ENCODE results near the gene RABGAP1L.

The RABGAP1L gene

GRCh38 chr1:175033953-175034352, 874.6 kb downstream of the RABGAP1L start:
- no peak overlapping the region for H3K4me3 ChIP-seq (ENCODE audit: low read depth, low read length)
- DNase-seq (ENCODE audit: low read depth), result no peak
- TF ChIP-seq, protein P1, sequence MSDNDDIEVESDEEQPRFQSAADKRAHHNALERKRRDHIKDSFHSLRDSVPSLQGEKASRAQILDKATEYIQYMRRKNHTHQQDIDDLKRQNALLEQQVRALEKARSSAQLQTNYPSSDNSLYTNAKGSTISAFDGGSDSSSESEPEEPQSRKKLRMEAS (IDR thresholded peaks at IDR 0.05; ENCODE audit: low read depth, low read length), result no peak
- TF ChIP-seq, protein P2, sequence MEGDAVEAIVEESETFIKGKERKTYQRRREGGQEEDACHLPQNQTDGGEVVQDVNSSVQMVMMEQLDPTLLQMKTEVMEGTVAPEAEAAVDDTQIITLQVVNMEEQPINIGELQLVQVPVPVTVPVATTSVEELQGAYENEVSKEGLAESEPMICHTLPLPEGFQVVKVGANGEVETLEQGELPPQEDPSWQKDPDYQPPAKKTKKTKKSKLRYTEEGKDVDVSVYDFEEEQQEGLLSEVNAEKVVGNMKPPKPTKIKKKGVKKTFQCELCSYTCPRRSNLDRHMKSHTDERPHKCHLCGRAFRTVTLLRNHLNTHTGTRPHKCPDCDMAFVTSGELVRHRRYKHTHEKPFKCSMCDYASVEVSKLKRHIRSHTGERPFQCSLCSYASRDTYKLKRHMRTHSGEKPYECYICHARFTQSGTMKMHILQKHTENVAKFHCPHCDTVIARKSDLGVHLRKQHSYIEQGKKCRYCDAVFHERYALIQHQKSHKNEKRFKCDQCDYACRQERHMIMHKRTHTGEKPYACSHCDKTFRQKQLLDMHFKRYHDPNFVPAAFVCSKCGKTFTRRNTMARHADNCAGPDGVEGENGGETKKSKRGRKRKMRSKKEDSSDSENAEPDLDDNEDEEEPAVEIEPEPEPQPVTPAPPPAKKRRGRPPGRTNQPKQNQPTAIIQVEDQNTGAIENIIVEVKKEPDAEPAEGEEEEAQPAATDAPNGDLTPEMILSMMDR (IDR thresholded peaks at IDR 0.05; ENCODE audit: low read depth, low read length), result no peak
- TF ChIP-seq MYC (IDR thresholded peaks at IDR 0.05; ENCODE audit: low read depth, low read length) (no peak), POLR2A (IDR thresholded peaks at IDR 0.05; ENCODE audit: extremely low read depth, insufficient read length) (no peak)

DNA sequence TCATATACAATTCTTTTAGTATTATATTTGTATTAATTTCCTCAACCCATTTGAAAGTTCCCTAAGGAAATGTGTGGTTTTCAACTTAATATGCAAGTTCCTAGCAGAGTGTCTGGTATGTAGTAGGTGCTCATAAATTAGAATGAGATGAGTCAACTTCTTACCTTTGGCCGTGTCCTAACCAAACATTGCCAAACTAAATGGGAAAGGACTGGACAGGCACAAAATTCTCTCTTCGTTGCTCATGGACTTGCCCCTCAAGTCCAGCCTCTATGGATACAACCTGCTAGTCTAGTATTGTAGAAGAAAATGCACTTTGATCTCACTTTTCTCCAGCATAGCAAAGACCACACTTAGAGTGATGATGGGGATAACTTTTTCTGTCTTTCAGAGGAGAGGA, 875.5 kb downstream of the RABGAP1L start:
- TF ChIP-seq MYC (IDR thresholded peaks at IDR 0.05; ENCODE audit: low read depth, low read length) (no peak), POLR2A (IDR thresholded peaks at IDR 0.05; ENCODE audit: extremely low read depth, insufficient read length) (no peak)
- TF ChIP-seq, protein P1 (IDR thresholded peaks at IDR 0.05; ENCODE audit: low read depth, low read length), result no peak
- TF ChIP-seq, protein P2 (IDR thresholded peaks at IDR 0.05; ENCODE audit: low read depth, low read length), result no peak
- DNase-seq (ENCODE audit: low read depth), result no peak
- H3K4me3 ChIP-seq (ENCODE audit: low read depth, low read length), result no peak overlapping the region

DNA sequence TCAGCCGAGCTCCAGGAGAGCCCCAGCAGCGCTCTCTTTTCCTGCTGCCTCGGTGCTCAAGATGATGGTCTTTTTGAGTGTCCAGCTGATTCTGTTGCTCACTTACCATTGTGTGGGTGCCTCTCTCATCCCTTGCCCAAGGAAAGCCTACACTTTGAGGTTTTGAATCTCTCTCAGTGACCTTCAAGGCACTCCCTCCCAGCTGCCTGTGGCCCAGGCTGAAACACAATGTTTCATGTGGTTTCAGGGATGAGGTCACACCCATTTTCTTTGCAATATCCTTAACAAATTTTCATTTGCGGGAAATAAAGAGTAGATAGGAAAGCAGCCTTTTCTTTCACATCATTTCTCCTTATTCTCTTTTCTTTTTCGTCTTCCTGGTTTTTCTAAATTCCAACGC, 876.5 kb downstream of the RABGAP1L start:
- TF ChIP-seq, protein P2 (IDR thresholded peaks at IDR 0.05; ENCODE audit: low read depth, low read length), result no peak
- TF ChIP-seq POLR2A (IDR thresholded peaks at IDR 0.05; ENCODE audit: extremely low read depth, insufficient read length) (no peak), MYC (IDR thresholded peaks at IDR 0.05; ENCODE audit: low read depth, low read length) (no peak)
- TF ChIP-seq, protein P1 (IDR thresholded peaks at IDR 0.05; ENCODE audit: low read depth, low read length), result no peak
- H3K4me3 ChIP-seq (ENCODE audit: low read depth, low read length), result no peak overlapping the region
- DNase-seq (ENCODE audit: low read depth), result no peak

GRCh38 chr1:175036476-175036875, 877.2 kb downstream of the RABGAP1L start:
- DNase-seq (ENCODE audit: low read depth), result no peak
- H3K4me3 ChIP-seq (ENCODE audit: low read depth, low read length), result no peak overlapping the region
- TF ChIP-seq, protein P1 (IDR thresholded peaks at IDR 0.05; ENCODE audit: low read depth, low read length), result no peak
- TF ChIP-seq, protein P2 (IDR thresholded peaks at IDR 0.05; ENCODE audit: low read depth, low read length), result no peak
- TF ChIP-seq POLR2A (IDR thresholded peaks at IDR 0.05; ENCODE audit: extremely low read depth, insufficient read length), result no peak
- no peak for TF ChIP-seq MYC (IDR thresholded peaks at IDR 0.05; ENCODE audit: low read depth, low read length)

GRCh38 chr1:175037416-175037815, 878.1 kb downstream of the RABGAP1L start:
- TF ChIP-seq, protein P2 (IDR thresholded peaks at IDR 0.05; ENCODE audit: low read depth, low read length), result no peak
- TF ChIP-seq POLR2A (IDR thresholded peaks at IDR 0.05; ENCODE audit: extremely low read depth, insufficient read length) (no peak), MYC (IDR thresholded peaks at IDR 0.05; ENCODE audit: low read depth, low read length) (no peak)
- TF ChIP-seq, protein P1 (IDR thresholded peaks at IDR 0.05; ENCODE audit: low read depth, low read length), result no peak
- DNase-seq (ENCODE audit: low read depth), result no peak
- H3K4me3 ChIP-seq (ENCODE audit: low read depth, low read length), result no peak overlapping the region
